Measurements from ENCODE around the gene LRRC31.

The LRRC31 gene

GRCh38 chr3:169869484-169870220 lies at the start of gene LRRC31:
LRRC31 (minus strand) TSS chr3:169869935; CDS start chr3:169869807, 128 bp downstream.
- no peak for DNase-seq (ENCODE audit: low spot score)

GRCh38 chr3:169914321-169914720 lies 44.6 kb upstream of the LRRC31 start:
- no peak for DNase-seq (ENCODE audit: low spot score)

- DNase-seq (ENCODE audit: low spot score) = no peak
Measured at GRCh38 chr3:169913323-169913722, 43.6 kb upstream of the LRRC31 start.

DNA sequence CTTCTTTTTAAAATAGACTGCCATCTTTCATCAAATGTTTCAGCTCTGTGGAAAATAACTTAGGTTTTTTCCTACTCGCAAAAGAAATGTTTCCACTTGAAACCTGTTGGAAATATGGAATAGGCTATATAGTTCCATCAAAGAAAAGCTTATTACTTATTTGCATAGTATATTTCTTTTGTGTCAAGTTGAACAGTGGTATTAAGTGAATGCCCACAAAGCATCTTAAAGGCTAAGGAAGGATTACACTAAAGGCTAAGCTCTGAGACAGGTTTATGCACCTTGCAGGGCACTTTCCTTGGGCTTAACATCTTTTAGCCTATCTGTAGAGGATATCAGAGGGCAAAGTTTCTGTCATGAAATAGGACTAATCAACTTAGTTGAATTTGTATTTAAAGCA lies 41.5 kb upstream of the LRRC31 start, which contains the start of gene SAMD7:
Gene SAMD7, plus strand, starts transcription at position 301 of the 400 bp plus-strand sequence. CDS start 7,927 bp downstream, outside the sequence.
- DNase-seq (ENCODE audit: low spot score) = no peak

DNA sequence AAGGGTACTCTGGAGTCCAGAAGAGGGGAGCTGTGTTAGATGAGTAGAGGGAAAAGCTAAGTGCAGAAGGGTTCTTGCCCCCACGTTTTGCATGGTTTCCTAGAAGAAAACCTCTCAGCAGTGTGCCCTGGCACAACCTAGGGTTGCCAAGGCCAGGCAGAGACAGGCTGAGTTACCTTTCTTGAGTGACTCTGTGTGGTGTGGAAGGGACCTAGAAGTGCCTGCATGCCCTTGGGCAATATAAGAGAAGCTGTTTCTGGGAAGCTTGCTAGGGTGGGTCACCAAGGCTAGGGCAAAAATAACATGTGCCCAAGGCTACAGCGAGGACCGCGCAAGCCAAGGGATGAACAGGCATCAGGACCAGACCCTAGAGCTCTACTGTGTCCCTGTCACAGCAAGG lies 38.2 kb upstream of the LRRC31 start:
- DNase-seq (ENCODE audit: low spot score) = no peak

GRCh38 chr3:169907476-169907875 lies 37.7 kb upstream of the LRRC31 start:
- DNase-seq (ENCODE audit: low spot score) = no peak

- DNase-seq (ENCODE audit: low spot score) = no peak
Measured at GRCh38 chr3:169905404-169905803, 35.7 kb upstream of the LRRC31 start.

DNA sequence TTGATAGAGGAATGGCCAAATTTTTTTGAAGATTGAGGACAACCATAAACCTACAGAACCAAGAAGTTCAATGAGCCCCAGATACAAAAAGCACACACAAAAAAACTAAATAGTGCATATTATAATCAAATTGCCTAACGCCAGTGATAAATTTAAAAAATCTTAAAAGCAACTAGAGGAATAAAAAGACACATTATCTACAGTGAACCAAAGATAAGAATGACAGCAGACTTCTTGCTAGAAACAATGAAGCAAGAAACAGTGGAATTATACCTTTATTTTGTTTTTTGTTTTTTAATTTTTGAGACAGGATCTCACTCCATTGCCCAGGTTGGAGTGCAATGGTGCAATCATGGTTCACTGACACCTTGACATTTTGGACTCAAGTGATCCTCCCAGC lies 31.7 kb upstream of the LRRC31 start:
- no peak for DNase-seq (ENCODE audit: low spot score)

- DNase-seq (ENCODE audit: low spot score) = no peak
Measured at GRCh38 chr3:169897284-169897683, 27.5 kb upstream of the LRRC31 start.

DNA sequence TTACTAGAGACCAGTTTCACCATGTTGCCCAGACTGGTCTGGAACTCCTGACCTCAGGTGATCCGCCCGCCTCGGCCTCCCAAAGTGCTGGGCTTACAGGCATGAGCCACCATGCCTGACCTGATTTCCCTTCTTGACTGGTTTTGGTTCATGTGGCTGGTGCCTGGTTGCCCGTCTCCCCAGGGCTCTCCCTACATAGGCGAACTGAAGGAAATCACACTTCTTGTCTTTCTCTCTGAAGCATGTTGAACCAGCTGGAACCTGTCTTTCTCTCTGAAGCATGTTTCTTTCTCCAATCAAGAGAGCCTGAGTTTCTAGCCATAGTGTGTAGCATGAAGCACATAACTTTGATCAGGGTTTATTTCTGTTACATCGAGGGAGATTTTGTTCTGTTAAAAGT lies 25.3 kb upstream of the LRRC31 start:
- DNase-seq (ENCODE audit: low spot score) = no peak

DNA sequence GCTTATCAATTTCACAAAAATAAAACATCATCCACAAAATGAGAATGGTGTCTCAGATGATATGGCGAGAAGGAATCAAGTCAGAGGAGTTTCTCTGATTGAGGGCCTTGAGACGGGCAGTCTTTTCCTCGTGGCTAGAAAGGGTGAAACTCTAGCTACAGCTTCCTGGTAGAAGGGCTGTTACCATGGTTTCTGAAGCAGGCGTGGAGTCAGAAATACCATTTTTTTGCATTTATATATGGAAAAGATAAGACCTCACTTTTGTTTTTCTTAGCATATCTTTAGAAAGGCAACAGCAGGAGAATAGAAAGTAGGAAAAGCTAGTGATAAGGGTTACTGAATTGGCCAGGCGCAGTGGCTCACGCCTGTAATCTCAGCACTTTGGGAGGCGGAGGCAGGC lies 24.4 kb upstream of the LRRC31 start:
- DNase-seq (ENCODE audit: low spot score) = no peak

GRCh38 chr3:169891886-169892285 lies 22.2 kb upstream of the LRRC31 start:
- DNase-seq (ENCODE audit: low spot score) = no peak

DNA sequence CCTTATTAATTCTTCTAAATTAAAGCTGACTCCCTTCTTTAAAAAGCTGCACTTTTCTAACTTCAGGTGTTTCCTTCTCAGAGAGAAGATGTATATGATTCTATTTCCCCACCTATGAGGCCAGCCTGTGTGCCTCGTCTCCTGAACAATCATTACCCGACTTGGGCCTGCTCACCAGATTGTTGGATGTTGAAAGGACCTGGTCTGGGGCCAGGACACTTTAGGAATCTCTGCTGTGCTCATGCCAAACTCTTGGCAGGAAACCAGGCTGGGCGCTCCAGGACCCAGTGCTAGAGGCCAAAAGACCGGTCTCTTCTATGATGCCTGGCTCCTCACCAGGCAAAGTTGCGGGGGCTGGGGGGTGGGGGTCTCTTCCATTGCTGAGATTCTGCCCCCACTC lies 16.9 kb upstream of the LRRC31 start:
- no peak for DNase-seq (ENCODE audit: low spot score)

DNA sequence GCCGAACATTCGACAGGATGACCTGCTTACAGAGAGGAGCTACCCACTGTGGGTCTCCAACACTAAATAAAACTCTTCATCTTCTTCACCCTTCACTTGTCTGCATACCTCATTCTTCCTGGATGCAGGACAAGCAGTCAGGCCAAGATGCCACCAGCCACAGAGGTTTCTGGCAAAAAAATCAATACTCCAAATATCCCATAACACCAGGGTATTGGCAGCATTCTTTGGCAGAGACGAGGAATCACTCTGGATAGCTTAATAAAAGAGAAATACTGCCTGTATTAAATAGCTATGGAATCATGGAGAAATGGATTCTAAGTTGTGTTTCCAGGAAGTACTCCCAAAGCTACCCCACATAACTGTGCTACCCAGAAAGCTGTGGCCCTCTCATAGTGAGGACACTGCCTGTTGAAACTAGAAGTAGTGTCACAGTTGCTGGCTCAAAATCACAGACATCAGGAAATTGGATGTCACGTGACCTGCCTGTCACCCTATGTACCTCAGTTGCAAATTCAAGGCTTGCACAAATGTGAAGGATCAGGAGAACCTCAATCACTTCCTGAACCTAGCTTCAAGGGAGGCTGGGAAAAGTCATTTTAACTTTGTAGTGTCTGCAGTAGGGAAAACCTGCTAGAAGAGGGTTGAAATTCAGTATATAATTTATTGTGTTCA lies 11.0 kb upstream of the LRRC31 start:
- DNase-seq (ENCODE audit: low spot score) = no peak

DNA sequence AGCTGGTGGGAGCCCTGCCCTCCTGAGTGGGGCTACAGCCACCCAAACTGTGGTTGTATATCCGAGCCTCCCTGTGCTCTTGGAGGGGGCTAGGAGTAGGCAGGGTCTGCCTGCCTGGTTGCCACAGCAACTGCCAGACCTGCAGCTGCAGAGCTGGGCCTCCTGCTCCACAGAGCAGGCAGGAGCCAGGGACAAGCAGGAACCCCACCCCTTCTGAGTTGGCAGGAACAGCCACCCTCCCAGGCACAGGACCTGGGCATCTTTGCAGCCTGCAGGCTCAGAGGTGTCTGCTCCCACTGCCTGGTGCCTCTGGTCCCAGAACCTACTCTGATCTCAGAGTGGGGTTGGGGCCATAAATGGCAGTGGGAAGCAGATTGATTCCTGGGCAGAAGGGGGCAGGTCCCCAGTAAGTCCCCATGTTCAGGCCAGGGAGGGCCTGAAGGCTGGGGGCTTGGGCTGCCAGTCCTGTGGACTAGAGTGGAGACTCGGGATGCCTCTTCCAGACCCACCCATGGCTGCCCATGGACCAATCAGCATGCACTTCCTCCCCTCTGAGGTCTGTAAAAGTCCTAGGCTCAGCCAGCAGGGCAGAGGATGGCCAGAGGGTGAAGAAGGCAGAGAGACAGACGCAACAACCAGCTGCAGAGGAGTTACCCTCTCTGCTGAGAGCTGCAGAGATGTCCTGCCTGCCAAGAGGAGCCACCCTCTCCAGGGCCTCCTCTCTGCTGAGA lies 10.3 kb upstream of the LRRC31 start:
- no peak for DNase-seq (ENCODE audit: low spot score)

GRCh38 chr3:169879013-169879557 lies 9.3 kb upstream of the LRRC31 start:
- DNase-seq (ENCODE audit: low spot score) = no peak

DNA sequence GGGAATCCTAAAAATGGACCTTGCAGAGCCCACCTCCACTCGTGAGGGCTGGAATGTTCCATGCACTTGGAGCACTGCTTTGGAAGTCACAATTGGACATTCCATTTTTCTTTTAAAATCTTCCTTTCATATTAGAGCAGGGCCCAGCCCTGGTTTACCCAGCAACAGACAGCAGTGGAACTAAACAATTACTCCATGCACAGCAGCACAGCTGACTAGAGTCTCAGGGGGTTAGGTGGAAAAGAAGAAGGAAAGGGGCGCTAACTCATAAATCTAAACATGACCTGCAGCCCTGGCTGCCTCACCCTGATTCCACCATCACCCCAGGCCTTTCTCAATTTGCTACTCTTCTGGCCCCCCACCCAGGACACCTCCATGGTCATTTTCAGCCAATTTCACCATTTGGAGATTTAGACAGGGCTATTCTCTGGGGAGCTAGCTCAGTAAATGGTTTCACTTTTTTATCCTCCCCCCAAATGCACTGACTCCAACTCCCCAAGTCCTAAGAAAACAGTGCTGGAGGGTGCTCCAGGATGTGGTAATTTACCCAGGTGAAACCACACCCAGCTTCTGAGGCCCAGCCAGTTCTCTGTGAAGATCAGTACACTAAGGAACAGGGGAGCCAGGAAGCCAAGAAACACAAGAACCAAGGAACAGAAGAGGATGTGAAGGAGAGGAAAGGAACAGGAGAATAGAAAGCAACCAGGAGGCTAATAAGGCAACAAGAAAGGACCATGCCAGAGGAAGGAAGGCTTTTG lies 1.6 kb upstream of the LRRC31 start:
- DNase-seq (ENCODE audit: low spot score) = no peak

DNA sequence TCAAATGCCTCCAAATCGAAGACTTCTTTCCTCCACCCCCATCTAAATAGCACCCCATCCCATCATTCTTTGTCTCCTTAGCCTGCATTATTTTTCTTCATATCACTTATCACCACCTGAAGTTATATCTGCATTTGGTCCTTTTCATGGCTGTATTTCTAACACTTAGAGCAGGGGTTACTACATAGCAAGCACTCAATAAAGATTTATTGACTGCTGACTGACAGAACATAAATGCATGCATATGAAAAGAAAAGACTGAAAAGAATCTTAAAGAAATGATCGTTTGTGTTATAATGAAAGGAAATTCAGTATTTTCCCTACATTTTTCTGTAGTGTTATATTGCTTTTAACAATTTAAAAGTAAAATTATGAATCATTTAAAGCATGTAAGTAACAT lies 1.4 kb downstream of the LRRC31 start:
- DNase-seq (ENCODE audit: low spot score) = no peak

GRCh38 chr3:169867584-169868210 lies 2.0 kb downstream of the LRRC31 start:
- no peak for DNase-seq (ENCODE audit: low spot score)

DNA sequence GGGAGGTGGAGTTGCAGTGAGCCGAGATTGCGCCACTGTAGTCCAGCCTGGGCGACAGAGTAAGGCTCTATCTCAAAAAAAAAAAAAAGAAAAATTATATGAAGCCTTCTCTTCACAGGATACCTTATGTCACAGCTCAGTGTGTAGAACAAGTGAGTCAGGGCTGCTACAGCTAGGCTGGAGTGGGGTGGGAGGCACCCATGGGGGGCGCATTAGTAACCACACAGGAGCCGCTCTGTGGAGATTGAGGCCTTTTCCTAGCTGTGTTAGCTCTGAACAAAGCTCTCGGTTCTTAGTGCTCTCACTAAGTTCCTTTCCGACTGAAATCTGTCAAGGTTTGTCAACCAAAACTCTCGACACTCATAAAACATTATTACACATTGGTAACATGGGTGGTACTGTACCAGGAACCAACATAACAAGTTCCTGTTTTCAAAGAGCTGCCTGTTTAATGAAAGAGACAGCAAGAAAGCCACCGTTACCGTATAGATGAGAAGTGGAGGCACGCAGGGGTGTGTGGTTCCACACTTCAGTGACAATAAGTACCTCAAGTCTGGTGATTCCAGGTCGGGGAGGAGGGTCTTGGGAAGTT lies 4.5 kb downstream of the LRRC31 start:
- DNase-seq (ENCODE audit: low spot score) = no peak

GRCh38 chr3:169864270-169864669 lies 5.5 kb downstream of the LRRC31 start:
- no peak for DNase-seq (ENCODE audit: low spot score)
